Esophagus muscularis mucosa (tissue), 4 donors: ENCODE data around the gene TNKS2. TPM values are rescaled to one million over a fixed set of nuclear protein-coding genes. Genes with fewer than 3 reads are reported as not detected.

Experiments used
- DNase-seq: peaks from one replicate; pipeline ENCODE4 v3.0.0-alpha.2; 2017; ENCODE audit errors: extremely low spot score
- H3K27ac ChIP-seq, 4 donors: fragments of 200-600 bp; sonication (generic); replicated peaks in 1 of 4; 1 replicate in 3 of 4; 2 replicates in 1 of 4; pipeline ENCODE4 v1.5.1; 2016 to 2019; ENCODE audit warnings: mild to moderate bottlenecking in 1 of 4
- H3K27me3 ChIP-seq, 4 donors: fragments of 200-600 bp; sonication (generic); one replicate each; pipeline versions ENCODE4 v1.5.1 to v1.6.0; 2016 to 2019
- H3K36me3 ChIP-seq, 4 donors: fragments of 200-600 bp; sonication (generic); one replicate each; pipeline ENCODE4 v1.5.1; 2016 to 2019
- H3K4me1 ChIP-seq, 4 donors: fragments of 200-600 bp; sonication (generic); one replicate each; pipeline ENCODE4 v1.5.1; 2016 to 2019
- H3K4me3 ChIP-seq, 4 donors: fragments of 200-600 bp; sonication (generic); 1 replicate in 2 of 4; 2 replicates in 2 of 4; pipeline ENCODE4 v1.5.1; 2016 to 2019; ENCODE audit warnings: mild to moderate bottlenecking in 4 of 4, moderate library complexity in 1 of 4
- H3K9me3 ChIP-seq, 4 donors: fragments of 200-600 bp; sonication (generic); 1 replicate in 3 of 4; 2 replicates in 1 of 4; pipeline ENCODE4 v1.5.1; 2016 to 2019
- CTCF ChIP-seq, 3 experiments: fragments of 200-600 bp in 2 of 3; fragments of 450-650 bp in 1 of 3; sonication (generic) in 2 of 3; IDR thresholded peaks; one replicate each; pipeline ENCODE4 v1.5.1; 2017 to 2019; ENCODE audit warnings: antibody characterized with exemption in 3 of 3, mild to moderate bottlenecking in 2 of 3, moderate library complexity in 1 of 3
- EP300 ChIP-seq: sonication (generic); formaldehyde crosslinking; IDR thresholded peaks from one replicate; pipeline ENCODE4 v1.6.1; 2017; ENCODE audit warnings: antibody characterized with exemption
- POLR2A ChIP-seq: fragments of 450-650 bp; IDR thresholded peaks from one replicate; pipeline ENCODE4 v1.6.1; 2017; ENCODE audit warnings: antibody characterized with exemption, moderate library complexity, mild to moderate bottlenecking, low read depth
- POLR2AphosphoS5 ChIP-seq, 2 donors: sonication (generic); formaldehyde crosslinking; IDR thresholded peaks; one replicate each; pipeline ENCODE4 v1.6.1; 2017; ENCODE audit warnings: antibody characterized with exemption in 2 of 2
- WGBS: methylation state at CpG from one replicate; pipeline ENCODE4 v1.1.5; 2018; 5-methylcytosine and 5-hydroxymethylcytosine counted together
- intact Hi-C: fragments of 100-400 bp; cut with DNase I; formaldehyde crosslinking; loops from one replicate; pipeline ENCODE4 v1.15.1; 2023
- total RNA-seq, 4 donors: library from RNA; depleted of rRNA; stranded (reverse); fragments of >200 nt; gene quantifications; one replicate each; pipeline versions ENCODE4 v1.1.0 to v1.2.1, GENCODE V29; 2016

The TNKS2 gene
- total RNA-seq, 4 donors from 2014 or later = 36.7 to 47.1 (median 43.2) TPM

DNA sequence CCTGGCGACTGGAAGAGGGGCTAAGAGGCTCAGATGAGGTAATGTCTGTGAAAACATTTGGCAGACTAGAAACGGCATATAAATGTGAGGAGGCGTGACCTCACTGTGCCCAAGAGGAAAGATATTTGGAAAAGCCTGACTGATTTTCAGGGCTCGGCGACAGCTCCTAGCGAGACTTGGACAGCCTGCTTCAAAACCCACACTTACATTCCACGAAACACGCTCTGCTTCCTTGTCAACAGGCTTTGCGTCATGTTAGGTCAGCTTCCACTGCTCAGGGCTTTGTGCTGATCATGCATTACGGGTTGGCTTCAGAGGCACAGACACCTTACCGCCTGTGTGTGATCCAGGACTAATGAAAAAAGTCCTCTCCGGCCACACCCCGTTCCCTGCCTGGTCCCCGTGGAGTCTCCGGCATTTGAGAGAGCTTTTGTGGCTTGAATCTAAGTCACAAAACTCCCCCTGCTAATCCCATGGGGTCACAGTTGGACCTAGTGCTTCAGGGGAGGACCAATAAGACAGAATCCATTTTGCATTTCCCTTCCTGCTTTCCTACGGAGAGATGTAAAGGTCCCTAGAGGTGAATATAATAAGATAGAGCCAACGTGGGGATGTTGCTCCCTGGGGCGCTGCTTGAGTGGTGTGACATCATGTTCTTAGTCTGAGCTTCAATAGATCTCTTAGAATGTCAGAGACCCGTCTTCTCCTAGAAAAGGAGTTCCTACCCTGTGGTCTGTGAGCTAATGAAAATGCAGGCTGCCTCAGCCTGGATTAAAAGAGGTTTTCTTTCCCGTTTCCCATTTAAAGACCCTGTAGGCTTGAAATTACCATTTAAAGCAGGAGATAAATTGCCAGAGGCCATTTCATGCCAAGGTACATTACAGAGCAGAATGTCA lies 85.6 kb downstream of the TNKS2 start:
- no peaks in the 10 kb centered on the region for H3K36me3 ChIP-seq
- peak overlapping the region in 2 of 4 donors; percentile 6 to 33 for H3K4me3 ChIP-seq

GRCh38 chr10:91884536-91884935 lies 86.3 kb downstream of the TNKS2 start:
- no peak for TF ChIP-seq CTCF (IDR thresholded peaks at IDR 0.05)
- TF ChIP-seq EP300 = no peak
- no peak for TF ChIP-seq POLR2AphosphoS5 (IDR thresholded peaks at IDR 0.05)
- TF ChIP-seq POLR2A = no peak
- no peak for DNase-seq
- Histone ChIP-seq H3K27me3 (no peaks in the 10 kb centered on the region), H3K9me3 (no peaks in the 10 kb centered on the region), H3K4me1 (peaks cover 26 to 35% (median 31%) of the 10 kb centered on the region in 4 donors), H3K36me3 (no peaks in the 10 kb centered on the region), H3K27ac (peak overlapping the region; percentile 23 to 41 (median 33)), H3K4me3 (no peak overlapping the region)
- intact Hi-C loops = no loop called here
- WGBS = 27% methylated on average over 1 of the region's 1 CpG

More for the DNA sequence above, 85.6 kb downstream of the TNKS2 start:
- H3K27me3 ChIP-seq = no peaks in the 10 kb centered on the region
- no peak for DNase-seq
- H3K4me1 ChIP-seq = peaks cover 26 to 35% (median 31%) of the 10 kb centered on the region in 4 donors
- H3K9me3 ChIP-seq = no peaks in the 10 kb centered on the region
- TF ChIP-seq POLR2A (no peak), POLR2AphosphoS5 (IDR thresholded peaks at IDR 0.05) (no peak), CTCF (IDR thresholded peaks at IDR 0.05) (no peak), EP300 (no peak)
- peak overlapping the region; percentile 23 to 41 (median 33) for H3K27ac ChIP-seq
- intact Hi-C loops = no loop called here
- 47% methylated on average over 18 of the region's 20 CpGs for WGBS

DNA sequence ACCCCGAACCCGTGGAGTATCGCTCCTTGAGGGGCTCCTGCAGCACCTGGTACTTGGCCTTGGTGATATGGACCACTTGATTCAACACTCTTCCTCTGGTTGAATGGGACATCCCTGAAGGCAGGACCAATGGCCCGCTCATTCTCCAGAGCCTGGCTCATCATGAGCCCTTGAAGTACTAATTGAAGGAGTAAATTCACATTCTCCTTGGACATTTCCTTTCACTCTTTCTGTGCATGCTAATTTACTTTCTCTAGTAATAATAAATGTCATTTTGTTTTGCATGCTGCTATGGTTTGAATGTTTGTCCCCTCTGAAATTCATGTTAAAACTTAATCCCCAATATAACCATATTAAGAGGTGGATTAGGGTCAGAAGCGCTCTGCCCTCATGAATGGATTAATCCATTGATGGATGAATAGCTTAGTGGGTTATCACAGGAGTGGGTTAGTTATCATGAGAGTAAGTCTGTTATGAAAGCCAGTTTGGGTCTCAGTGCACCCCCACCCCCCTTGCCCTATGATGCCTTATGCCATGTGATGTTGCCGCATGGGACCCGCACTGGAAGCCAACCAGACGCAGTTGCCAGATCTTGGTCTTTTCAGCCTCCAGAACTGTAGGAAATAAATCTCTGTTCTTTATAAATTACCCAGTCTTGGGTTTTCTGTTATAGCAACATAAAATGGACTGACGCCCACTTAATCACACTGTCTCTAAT lies 87.3 kb downstream of the TNKS2 start:
- Histone ChIP-seq H3K27ac (no peak overlapping the region), H3K4me3 (no peak overlapping the region), H3K36me3 (no peaks in the 10 kb centered on the region), H3K9me3 (no peaks in the 10 kb centered on the region), H3K4me1 (peaks cover 26 to 32% (median 30%) of the 10 kb centered on the region in 4 donors), H3K27me3 (no peaks in the 10 kb centered on the region)
- DNase-seq = no peak
- WGBS = 98% methylated on average over 9 of the region's 9 CpGs
- no peak for TF ChIP-seq POLR2A
- no peak for TF ChIP-seq EP300
- no peak for TF ChIP-seq CTCF (IDR thresholded peaks at IDR 0.05)
- TF ChIP-seq POLR2AphosphoS5 (IDR thresholded peaks at IDR 0.05) = no peak
- intact Hi-C loops = no loop called here

DNA sequence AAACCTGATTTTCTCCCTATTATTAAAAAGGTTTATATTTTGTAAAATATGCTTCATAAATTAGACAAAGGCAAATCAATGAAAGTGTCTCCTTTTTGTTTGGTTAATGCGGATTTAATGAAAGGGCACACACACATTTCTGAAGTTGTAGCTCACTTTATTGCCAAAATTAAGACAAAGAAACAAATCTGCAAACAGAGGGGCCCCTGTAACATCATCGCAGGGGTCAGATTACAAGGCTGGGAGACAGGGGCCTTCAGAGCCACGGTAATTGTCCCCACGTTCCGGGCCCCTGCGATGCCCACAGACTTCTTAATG lies 88.7 kb downstream of the TNKS2 start:
- Histone ChIP-seq H3K36me3 (no peaks in the 10 kb centered on the region), H3K4me3 (peak overlapping the region; percentile 58 to 70 (median 64)), H3K27ac (peak overlapping the region in 1 of 4 donors; percentile 25), H3K4me1 (peaks cover 26 to 32% (median 30%) of the 10 kb centered on the region in 4 donors), H3K9me3 (no peaks in the 10 kb centered on the region), H3K27me3 (no peaks in the 10 kb centered on the region)
- DNase-seq = no peak
- TF ChIP-seq EP300 (no peak), POLR2AphosphoS5 (IDR thresholded peaks at IDR 0.05) (no peak), POLR2A (no peak), CTCF (IDR thresholded peaks at IDR 0.05) (no peak)
- intact Hi-C loops = no loop called here
- WGBS = 26% methylated on average over 6 of the region's 6 CpGs
